WTC11 (cell line): ENCODE measurements around the gene SH3BP4. TPM values are rescaled to one million over a fixed set of nuclear protein-coding genes. Genes with fewer than 3 reads are reported as not detected.

ENCODE experiments used
- ATAC-seq: fragments of 200-7000 bp; cut with Tn5 transposase; 2 replicates; pipeline ENCODE4 v1.10.0; 2021; ENCODE audit warnings: mild to moderate bottlenecking, moderate library complexity
- CTCF ChIA-PET: fragments of 300-600 bp; sonication (Branson Sonifier 250); formaldehyde crosslinking; loops from one replicate; lab custom pipeline; 2021; ENCODE audit warnings: antibody characterized with exemption; lab: Charles Lee
- POLR2A ChIA-PET: fragments of 350-600 bp; sonication (Branson Sonifier 250); formaldehyde crosslinking; loops from one replicate; lab custom pipeline; 2021; ENCODE audit warnings: antibody characterized with exemption; lab: Charles Lee
- DNase-seq: peaks from one replicate; pipeline ENCODE4 v3.0.0; 2021; ENCODE audit warnings: low spot score
- H3K27ac Mint-ChIP-seq: 2 replicates; pipeline ENCODE4 v1.8.0; 2021; ENCODE audit warnings: mixed read lengths
- H3K27me3 Mint-ChIP-seq: 2 replicates; pipeline ENCODE4 v1.8.0; 2021; ENCODE audit warnings: low read depth, mild to moderate bottlenecking, moderate library complexity, mixed read lengths
- H3K36me3 Mint-ChIP-seq: 2 replicates; pipeline ENCODE4 v1.8.0; 2021; ENCODE audit warnings: mixed read lengths
- H3K4me1 Mint-ChIP-seq: 2 replicates; pipeline ENCODE4 v1.8.0; 2022; ENCODE audit warnings: mixed read lengths
- H3K4me3 Mint-ChIP-seq: 2 replicates; pipeline ENCODE4 v1.8.0; 2021; ENCODE audit warnings: mild to moderate bottlenecking, moderate library complexity, mixed read lengths
- H3K9me3 Mint-ChIP-seq: 2 replicates; pipeline ENCODE4 v1.8.0; 2021; ENCODE audit warnings: mixed read lengths
- GABPB1 ChIP-seq: sonication (generic); formaldehyde crosslinking; IDR thresholded peaks from 2 replicates; pipeline ENCODE4 v1.8.1; 2023; ENCODE audit warnings: mild to moderate bottlenecking, missing genetic modification reagents
- OVOL2 ChIP-seq: fragments of 250-450 bp; sonication (Bioruptor Pico); IDR thresholded peaks from 2 replicates; pipeline ENCODE4 v1.9.0; 2021; ENCODE audit warnings: mild to moderate bottlenecking, borderline replicate concordance
- SP1 ChIP-seq: sonication (generic); formaldehyde crosslinking; conservative IDR thresholded peaks from 2 replicates; pipeline ENCODE4 v1.8.1; 2022; ENCODE audit warnings: missing genetic modification reagents
- TEAD1 ChIP-seq: sonication (generic); formaldehyde crosslinking; IDR thresholded peaks from 2 replicates; pipeline ENCODE4 v1.8.0; 2022; ENCODE audit warnings: mild to moderate bottlenecking, missing genetic modification reagents
- TEAD4 ChIP-seq: sonication (generic); formaldehyde crosslinking; IDR thresholded peaks from 2 replicates; pipeline ENCODE4 v1.8.0; 2022; ENCODE audit warnings: mild to moderate bottlenecking, missing genetic modification reagents
- TP53 ChIP-seq: sonication (generic); formaldehyde crosslinking; IDR thresholded peaks from 2 replicates; pipeline ENCODE4 v1.8.1; 2023; ENCODE audit warnings: mild to moderate bottlenecking, missing genetic modification reagents
- ZBTB21 ChIP-seq: sonication (generic); formaldehyde crosslinking; IDR thresholded peaks from 2 replicates; pipeline ENCODE4 v1.8.1; 2023; ENCODE audit warnings: mild to moderate bottlenecking, missing genetic modification reagents, borderline replicate concordance
- ZNF671 ChIP-seq: fragments of 250-450 bp; sonication (Bioruptor Pico); IDR thresholded peaks from 2 replicates; pipeline ENCODE4 v1.8.0; 2021; ENCODE audit warnings: mild to moderate bottlenecking
- total RNA-seq: library from RNA; stranded (reverse); gene quantifications from 3 replicates; pipeline ENCODE4 v1.2.3, GENCODE V29; 2021
- TF ChIP-seq, protein P1 (sequence below): fragments of 250-450 bp; sonication (Bioruptor Pico); IDR thresholded peaks from 2 replicates; pipeline ENCODE4 v1.9.0; 2021; ENCODE audit warnings: mild to moderate bottlenecking
- TF ChIP-seq, protein P2 (sequence below): sonication (generic); formaldehyde crosslinking; conservative IDR thresholded peaks from 2 replicates; pipeline ENCODE4 v1.8.1; 2023; ENCODE audit warnings: mild to moderate bottlenecking, low read depth, missing genetic modification reagents, moderate library complexity
- TF ChIP-seq, protein P3 (sequence below): sonication (generic); formaldehyde crosslinking; IDR thresholded peaks from 2 replicates; pipeline ENCODE4 v1.8.1; 2022; ENCODE audit warnings: missing genetic modification reagents, borderline replicate concordance
- TF ChIP-seq, protein P4 (sequence below): sonication (generic); formaldehyde crosslinking; IDR thresholded peaks from 2 replicates; pipeline ENCODE4 v1.8.1; 2023; ENCODE audit warnings: mild to moderate bottlenecking, moderate library complexity, missing genetic modification reagents

The SH3BP4 gene
- total RNA-seq, 1 experiment from 2014 or later, result 44.4 TPM

DNA sequence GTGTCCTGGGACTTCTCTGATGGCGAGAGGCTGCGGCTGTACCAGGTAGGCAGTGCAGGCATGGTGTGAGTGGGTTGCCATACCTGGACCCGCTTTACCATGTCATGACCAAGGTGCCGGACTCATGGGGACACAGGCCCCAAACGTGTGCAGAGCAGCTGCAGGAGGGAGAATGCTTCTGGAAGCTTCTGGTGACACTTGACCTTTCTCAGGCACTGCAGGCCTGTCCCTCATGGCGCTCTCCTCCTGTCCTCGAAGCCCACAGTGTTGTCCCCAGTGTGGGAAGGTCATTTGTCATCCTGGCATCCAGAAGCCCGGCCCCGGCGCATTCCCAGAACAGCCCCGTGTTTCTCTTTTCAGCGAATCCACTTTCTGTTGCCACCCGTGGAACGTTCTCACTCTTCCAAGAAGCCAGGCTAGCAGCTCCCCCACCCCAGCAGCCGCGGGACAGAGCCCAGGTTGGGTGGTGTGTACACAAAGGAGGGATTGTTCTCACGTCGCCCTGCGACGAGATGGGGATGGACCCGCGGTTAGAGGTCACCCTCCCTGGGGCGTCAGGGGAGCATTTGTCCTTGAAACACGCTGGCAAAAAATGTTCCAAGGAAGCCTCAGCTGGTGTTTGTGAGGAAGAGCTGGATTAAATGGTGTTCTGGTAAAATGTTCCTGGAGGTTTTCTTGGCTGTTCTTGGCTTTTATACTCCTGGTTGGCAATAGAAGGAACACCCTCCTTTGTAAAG lies 43.7 kb downstream of the SH3BP4 start:
- Mint-ChIP-seq H3K27me3 (no peaks in the 10 kb centered on the region), H3K9me3 (no peaks in the 10 kb centered on the region), H3K4me3 (no peak overlapping the region), H3K36me3 (peaks cover 12% of the 10 kb centered on the region), H3K27ac (peak overlapping the region; percentile 95), H3K4me1 (peaks cover 69% of the 10 kb centered on the region)
- TF ChIP-seq ZNF671 (CRISPR knock-in tag), result no peak
- TF ChIP-seq GABPB1, result peak; percentile 22; the same call in 1 of the 2 replicates
- TF ChIP-seq, protein P1, sequence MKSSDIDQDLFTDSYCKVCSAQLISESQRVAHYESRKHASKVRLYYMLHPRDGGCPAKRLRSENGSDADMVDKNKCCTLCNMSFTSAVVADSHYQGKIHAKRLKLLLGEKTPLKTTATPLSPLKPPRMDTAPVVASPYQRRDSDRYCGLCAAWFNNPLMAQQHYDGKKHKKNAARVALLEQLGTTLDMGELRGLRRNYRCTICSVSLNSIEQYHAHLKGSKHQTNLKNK (CRISPR knock-in tag), result no peak
- no peak for TF ChIP-seq TEAD1
- DNase-seq, result no peak
- ATAC-seq, result no peak
- ChIA-PET POLR2A (interaction anchor here (1.1 kb wide), 1 partner anchor 9 kb away, joined by 3 read pairs; no protein-coding TSS in a partner anchor), CTCF (interaction anchor here (1.1 to 1.4 kb wide), 3 partner anchors 12 to 114 kb away, joined by 4 read pairs; no protein-coding TSS in a partner anchor)

DNA sequence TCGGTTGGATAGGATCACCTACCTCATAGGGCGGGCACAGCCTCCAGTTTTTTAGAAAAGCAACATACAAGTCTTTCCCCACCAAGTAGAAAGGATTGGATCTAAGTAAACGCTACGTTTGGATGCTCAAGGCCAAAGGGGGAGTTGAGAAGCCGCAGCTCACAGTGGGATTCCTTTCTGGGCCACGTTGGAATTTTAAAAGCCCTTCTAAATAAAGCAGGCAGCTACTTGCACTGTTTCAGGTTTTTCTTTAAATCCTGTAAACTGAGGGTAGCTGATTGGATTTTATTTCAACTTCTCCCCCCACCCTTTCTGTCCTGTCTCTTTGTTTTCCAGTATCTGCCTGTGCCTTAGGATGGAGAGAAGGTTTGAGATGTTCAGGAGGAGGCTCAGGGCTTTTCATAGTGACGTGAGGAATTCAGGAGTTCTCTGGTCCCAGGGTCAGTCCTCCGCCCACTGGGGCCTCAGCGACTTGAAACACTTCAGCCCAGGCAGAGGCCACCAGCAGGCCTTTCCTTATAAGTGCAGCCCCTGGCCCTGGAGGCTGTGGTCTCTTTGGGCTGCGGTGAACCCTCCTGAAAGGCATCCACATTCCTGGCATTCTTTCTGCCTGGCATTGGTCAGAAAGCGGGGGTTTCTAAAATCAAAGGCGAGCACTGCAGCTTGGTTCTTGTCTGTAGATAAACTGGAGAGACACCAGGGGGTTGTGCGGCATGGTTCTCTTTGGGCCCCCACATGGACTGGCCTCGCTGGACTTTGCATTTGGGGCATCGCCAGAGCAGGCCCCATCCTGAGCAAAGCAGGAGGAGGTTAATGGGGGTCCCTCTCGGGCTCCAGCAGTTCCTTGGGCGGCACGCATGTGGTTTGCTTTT lies 44.5 kb downstream of the SH3BP4 start:
- peak overlapping the region; percentile 45; the same call in 1 of the 2 replicates for H3K4me3 Mint-ChIP-seq
- peaks cover 72% of the 10 kb centered on the region for H3K4me1 Mint-ChIP-seq
- H3K9me3 Mint-ChIP-seq, result no peaks in the 10 kb centered on the region
- TF ChIP-seq, protein P2, sequence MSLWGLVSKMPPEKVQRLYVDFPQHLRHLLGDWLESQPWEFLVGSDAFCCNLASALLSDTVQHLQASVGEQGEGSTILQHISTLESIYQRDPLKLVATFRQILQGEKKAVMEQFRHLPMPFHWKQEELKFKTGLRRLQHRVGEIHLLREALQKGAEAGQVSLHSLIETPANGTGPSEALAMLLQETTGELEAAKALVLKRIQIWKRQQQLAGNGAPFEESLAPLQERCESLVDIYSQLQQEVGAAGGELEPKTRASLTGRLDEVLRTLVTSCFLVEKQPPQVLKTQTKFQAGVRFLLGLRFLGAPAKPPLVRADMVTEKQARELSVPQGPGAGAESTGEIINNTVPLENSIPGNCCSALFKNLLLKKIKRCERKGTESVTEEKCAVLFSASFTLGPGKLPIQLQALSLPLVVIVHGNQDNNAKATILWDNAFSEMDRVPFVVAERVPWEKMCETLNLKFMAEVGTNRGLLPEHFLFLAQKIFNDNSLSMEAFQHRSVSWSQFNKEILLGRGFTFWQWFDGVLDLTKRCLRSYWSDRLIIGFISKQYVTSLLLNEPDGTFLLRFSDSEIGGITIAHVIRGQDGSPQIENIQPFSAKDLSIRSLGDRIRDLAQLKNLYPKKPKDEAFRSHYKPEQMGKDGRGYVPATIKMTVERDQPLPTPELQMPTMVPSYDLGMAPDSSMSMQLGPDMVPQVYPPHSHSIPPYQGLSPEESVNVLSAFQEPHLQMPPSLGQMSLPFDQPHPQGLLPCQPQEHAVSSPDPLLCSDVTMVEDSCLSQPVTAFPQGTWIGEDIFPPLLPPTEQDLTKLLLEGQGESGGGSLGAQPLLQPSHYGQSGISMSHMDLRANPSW (CRISPR knock-in tag), result no peak
- peak; percentile 91; the same call in 1 of the 2 replicates for TF ChIP-seq TEAD1
- no peak for TF ChIP-seq SP1
- TF ChIP-seq TP53, result no peak
- peak; percentile 87 for TF ChIP-seq TEAD4
- ChIA-PET CTCF (interaction anchor here (1.0 to 1.4 kb wide), 5 partner anchors 9 to 115 kb away, joined by 3 to 7 read pairs (median 4); no protein-coding TSS in a partner anchor), POLR2A (no interaction called here)
- DNase-seq (peak; percentile 80), ATAC-seq (peak; percentile 95)
- no peaks in the 10 kb centered on the region for H3K27me3 Mint-ChIP-seq
- H3K27ac Mint-ChIP-seq, result peak overlapping the region; percentile 95
- peaks cover 12% of the 10 kb centered on the region for H3K36me3 Mint-ChIP-seq

DNA sequence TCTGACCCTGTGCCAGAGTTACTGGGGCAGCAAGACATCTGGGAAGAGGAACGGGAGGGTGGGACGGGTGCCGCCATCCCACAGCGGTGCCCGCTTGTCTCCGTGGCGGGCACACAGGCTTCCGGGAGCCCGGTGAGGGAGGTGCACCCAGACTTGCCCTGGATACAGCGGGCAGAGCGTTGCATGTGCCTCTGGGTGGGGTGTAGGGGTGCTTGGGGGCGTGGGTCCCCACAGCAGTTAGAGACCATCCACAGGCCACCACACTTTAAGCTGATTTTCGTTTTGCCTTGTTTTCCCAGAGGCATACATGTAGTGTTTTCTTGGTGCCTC lies 45.1 kb downstream of the SH3BP4 start:
- POLR2A ChIA-PET, result no interaction called here
- DNase-seq (no peak), ATAC-seq (no peak)
- Mint-ChIP-seq H3K9me3 (no peaks in the 10 kb centered on the region), H3K4me3 (no peak overlapping the region), H3K36me3 (peaks cover 14% of the 10 kb centered on the region), H3K27me3 (no peaks in the 10 kb centered on the region), H3K4me1 (peaks cover 72% of the 10 kb centered on the region), H3K27ac (peak overlapping the region; percentile 95)
- TF ChIP-seq SP1, result no peak
- TF ChIP-seq, protein P3, sequence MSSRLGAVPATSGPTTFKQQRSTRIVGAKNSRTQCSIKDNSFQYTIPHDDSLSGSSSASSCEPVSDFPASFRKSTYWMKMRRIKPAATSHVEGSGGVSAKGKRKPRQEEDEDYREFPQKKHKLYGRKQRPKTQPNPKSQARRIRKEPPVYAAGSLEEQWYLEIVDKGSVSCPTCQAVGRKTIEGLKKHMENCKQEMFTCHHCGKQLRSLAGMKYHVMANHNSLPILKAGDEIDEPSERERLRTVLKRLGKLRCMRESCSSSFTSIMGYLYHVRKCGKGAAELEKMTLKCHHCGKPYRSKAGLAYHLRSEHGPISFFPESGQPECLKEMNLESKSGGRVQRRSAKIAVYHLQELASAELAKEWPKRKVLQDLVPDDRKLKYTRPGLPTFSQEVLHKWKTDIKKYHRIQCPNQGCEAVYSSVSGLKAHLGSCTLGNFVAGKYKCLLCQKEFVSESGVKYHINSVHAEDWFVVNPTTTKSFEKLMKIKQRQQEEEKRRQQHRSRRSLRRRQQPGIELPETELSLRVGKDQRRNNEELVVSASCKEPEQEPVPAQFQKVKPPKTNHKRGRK (CRISPR knock-in tag), result no peak
- TF ChIP-seq, protein P4, sequence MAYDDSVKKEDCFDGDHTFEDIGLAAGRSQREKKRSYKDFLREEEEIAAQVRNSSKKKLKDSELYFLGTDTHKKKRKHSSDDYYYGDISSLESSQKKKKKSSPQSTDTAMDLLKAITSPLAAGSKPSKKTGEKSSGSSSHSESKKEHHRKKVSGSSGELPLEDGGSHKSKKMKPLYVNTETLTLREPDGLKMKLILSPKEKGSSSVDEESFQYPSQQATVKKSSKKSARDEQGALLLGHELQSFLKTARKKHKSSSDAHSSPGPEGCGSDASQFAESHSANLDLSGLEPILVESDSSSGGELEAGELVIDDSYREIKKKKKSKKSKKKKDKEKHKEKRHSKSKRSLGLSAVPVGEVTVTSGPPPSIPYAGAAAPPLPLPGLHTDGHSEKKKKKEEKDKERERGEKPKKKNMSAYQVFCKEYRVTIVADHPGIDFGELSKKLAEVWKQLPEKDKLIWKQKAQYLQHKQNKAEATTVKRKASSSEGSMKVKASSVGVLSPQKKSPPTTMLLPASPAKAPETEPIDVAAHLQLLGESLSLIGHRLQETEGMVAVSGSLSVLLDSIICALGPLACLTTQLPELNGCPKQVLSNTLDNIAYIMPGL (CRISPR knock-in tag), result no peak
- TF ChIP-seq OVOL2, result no peak
- no peak for TF ChIP-seq ZBTB21 (CRISPR knock-in tag)
- CTCF ChIA-PET, result interaction anchor here (1.0 to 1.4 kb wide), 3 partner anchors 9 to 38 kb away, joined by 3 to 7 read pairs (median 4); no protein-coding TSS in a partner anchor
